Stimulated activated CD8-positive, alpha-beta memory T cell treated with anti-CD3 and anti-CD28 coated beads, Interleukin-7, amount 100 ng/mL, for 4 hours (primary cell): ENCODE measurements around the gene EIF4G3.
"Not testable (repeated sequence)": the region's sequence is repeated elsewhere in the genome, so short reads cannot be mapped to it uniquely, and the experiment has no call there.

Experiments
- DNase-seq, 2 donors: peaks; one replicate each; pipeline ENCODE4 v3.0.0-alpha.2; 2020; ENCODE audit warnings: low read depth in 2 of 2

EIF4G3 gene

DNA sequence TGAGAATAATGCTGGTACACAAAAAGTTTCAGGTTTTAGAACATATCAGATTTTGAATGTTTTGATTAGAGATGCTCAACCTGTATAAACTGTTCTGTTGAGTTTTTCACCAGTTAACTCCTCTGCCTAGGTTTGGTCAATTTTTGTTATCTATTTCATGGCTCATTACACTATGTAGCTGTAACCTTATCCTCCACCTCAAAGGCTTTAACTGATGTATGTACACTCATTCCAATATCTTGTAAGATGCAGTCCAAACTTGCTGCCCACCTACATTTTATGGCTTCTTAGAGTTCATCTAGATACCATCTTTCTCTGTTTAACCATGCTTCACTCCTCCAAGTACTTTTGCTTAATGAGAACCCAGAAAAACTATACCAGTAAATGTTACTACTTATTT is 107.8 kb downstream of the EIF4G3 start:
- DNase-seq, result no peak

DNA sequence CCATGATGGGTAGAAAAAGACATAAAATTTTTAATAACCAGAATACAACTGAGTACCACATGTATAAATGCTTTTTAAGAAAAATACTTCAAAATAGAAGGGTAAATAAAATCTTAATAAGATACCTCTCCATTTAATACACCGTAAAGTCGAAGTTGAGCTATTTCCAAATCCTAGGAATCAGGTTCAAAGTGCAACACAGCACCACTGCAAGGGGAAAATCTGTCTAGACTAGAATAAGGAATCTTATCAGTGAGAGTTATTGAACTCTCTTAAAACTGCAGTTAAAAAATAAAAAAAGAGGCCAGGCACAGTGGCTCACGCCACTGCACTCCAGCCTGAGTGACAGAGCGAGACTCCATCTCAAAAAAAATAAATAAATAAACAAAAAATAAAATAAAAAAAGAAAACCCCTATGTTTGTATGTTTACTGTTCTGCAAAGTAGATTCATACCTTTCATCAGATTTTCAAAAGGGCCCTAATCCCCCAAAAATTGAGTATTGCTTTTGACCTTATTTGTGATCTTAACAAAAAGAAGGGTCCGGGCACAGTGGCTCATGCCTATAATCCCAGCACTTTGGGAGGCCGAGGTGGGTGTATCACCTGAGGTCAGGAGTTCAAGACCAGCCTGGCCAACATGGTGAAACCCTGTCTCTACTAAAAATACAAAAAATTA is 109.0 kb downstream of the EIF4G3 start:
- no peak for DNase-seq

DNA sequence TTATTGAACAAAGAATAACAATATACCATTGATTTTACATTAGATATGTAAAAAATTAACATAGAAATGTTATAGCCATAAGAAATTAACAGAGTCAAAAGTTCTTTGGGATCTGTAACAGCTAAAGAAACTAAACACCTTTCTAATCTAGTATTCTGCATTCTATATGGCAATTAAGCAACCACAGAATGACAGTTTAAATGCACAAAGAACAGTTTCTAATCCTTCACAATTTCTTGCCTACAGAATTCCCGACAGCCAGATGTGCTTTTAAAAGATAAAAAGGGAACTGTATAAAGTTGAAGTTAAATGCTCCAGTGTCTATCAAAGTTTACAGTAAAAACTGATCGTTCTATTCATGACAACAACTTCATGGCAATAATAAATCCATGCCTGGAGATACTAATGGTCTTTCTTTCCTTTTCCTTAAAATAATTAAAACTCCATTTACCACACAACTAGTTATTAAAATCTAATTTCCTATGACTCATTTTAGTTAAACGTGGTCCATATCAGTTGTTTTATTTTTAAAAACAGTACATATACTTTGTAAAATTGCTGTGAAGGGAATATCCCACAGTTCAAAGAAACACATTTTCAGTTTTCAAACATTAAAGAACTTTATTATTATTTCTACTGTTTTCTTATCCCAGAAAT is 110.2 kb downstream of the EIF4G3 start:
- DNase-seq, result no peak

DNA sequence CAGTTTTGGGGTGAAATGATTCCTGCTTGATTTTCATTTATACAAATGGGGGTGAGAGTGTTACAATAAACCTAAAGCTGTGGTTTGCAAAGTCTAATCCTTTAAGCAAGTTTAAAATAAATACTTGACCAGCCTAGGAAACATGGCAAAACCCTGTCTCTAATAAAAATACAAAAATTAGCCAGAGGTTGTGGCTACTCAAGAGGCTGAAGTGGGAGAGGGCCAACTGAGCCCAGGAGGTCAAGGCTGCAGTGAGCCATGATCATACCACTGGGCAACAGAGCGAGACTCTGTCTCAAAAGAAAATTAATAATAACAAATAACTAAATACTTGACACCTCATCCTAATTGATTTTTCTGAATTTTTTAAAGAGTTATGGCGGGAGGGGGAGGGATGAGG is 110.8 kb downstream of the EIF4G3 start:
- no peak for DNase-seq

DNA sequence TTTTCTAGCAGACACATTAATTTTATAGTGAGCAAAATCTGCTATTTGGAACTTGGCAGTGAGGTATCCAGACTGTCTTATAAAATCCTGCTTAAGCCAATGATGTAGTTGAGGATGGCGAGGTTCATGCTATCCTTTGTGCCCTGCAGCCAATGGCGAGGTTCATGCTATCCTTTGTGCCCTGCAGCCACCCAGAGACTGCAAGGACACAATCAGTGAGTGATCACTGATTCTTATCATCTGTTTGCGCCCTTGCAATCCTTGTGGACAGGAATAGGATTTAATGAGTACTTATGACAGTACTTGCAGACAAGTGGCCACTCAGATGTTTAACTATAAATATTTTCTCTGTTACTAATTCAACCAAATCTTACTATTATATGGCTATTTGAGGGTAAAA is 112.6 kb downstream of the EIF4G3 start:
- DNase-seq, result no peak

DNA sequence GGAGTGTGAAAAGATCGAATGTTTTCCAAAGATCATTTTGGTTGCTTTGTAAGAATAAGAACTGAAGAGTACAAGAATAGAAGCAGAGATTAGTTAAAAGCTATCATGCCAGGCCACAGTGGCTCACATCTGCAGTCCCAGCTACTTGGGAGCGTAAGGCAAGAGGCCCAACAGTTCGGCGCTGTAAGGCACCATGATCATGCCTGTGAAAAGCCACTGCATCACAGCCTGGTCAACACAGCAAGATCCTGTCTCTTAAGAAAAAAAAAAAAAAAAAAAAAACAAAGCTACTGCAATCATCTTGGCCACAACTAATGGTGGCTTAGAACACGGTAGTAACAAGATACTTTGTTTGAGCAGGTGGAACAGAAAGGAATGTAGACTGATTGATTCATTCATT is 116.2 kb downstream of the EIF4G3 start:
- DNase-seq, result no peak

DNA sequence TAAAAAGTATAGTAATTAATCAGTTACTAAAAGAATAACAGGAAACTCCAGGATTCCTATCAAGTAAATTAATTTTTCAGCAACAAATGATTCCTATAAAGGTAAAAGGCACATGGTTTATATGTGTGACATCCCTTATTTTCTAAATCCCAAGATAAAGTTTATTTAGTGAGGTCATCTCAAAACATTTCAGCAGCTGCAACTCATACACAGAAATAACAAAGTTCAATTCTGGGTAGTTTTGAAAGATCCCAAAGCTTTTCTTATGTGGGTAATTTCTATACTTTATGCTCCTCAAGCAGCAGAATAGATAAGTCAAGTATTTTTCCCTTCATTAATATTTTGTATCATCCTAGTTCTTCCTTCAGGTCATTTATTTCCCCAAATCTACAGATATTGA is 117.7 kb downstream of the EIF4G3 start:
- no peak for DNase-seq

DNA sequence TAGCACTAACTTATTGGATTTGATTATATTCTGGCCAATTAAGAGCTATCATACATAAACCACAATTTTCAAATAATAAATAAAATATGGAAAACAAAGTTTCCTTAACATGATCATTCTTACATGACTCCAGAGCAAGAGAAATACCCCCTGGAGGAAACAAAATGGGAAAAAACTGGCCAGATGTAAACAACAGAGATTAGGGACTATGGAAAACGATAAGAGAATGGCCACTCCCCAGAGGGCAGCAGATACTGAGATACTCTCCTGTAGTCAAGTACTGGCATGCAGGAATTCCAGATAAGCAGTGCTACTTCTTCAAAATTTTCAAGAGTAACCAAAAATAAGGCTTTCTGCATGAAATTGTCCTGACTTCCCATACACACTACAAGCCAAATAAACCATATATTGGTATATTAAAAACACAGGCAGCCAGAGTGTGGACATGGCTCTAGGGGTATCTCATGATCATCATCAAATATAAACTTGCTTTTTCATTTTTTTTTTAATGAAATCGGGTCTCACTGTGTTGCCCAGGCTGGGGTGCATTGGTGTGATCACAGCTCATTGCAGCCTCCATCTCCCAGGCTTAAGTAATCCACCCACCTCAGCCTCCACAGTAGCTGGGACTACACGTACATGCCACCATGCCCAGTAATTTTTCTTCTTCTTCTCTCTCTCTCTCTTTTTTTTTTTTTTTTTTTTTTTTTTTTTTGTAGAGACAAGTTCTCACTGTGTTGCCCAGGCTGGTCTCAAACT is 118.5 kb downstream of the EIF4G3 start:
- no peak for DNase-seq

DNA sequence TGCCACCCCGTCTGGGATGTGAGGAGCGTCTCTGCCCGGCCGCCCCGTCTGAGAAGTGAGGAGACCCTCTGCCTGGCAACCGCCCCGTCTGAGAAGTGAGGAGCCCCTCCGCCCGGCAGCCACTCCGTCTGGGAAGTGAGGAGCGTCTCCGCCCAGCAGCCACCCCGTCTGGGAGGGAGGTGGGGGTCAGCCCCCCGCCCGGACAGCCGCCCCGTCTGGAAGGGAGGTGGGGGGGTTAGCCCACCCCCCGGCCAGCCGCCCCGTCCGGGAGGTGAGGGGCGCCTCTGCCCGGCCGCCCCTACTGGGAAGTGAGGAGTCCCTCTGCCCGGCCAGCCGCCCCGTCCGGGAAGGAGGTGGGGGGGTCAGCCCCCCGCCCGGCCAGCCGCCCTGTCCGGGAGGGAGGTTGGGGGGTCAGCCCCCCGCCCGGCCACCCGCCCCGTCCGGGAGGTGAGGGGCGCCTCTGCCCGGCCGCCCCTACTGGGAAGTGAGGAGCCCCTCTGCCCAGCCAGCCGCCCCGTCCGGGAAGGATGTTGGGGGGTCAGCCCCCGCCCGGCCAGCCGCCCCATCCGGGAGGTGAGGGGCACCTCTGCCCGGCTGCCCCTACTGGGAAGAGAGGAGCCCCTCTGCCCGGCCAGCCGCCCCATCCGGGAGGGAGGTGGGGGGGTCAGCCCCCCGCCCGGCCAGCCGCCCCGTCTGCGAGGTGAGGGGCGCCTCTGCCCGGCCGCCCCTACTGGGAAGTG is 123.3 kb downstream of the EIF4G3 start:
- not testable (repeated sequence) for DNase-seq

DNA sequence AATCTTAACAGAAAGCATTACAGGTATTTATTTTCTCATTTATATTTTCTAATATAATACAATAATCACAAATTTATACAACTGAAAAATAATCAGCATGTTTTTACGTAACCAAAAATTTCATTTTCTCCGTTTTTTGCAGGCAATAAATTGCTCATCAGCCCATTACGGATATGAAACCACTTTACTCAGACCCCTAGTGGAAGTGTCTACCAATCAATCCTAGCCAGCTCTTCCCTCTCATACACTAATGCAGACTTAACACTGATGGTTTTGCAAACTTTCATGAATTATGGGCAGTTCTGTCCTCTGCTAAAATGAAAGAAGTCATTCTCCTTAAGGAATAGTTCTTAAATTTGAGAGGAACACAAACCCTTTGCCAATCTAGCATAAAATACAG is 124.7 kb downstream of the EIF4G3 start:
- DNase-seq, result no peak

DNA sequence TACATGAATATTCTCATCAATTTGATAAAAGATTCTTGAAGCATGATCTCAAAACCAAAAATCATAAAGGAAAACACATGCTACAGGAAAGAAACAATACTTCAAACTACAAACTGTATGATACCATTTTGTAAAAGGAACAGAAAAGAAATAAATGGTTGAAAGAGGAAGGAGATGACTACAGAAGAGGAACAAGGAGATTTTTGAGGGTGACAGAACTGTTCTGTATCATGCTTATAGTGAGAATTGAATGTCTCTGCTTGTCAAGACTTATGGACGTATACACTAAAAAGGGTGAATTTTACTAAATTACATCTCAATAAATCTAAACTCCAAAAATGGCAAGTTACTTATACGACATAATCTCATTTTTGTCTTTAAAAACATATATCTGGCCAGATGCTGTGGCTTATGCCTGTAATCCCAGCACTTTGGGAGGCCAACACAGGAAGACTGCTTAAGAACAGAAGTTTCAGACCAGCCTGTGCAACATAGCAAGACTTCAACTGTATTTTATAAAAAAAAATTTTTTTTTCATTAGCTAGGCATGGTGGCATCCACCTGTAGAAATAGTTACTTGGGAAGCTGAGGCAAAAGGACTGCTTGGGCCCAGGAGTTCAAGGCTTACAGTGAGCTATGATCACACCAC is 125.4 kb downstream of the EIF4G3 start:
- DNase-seq, result no peak

DNA sequence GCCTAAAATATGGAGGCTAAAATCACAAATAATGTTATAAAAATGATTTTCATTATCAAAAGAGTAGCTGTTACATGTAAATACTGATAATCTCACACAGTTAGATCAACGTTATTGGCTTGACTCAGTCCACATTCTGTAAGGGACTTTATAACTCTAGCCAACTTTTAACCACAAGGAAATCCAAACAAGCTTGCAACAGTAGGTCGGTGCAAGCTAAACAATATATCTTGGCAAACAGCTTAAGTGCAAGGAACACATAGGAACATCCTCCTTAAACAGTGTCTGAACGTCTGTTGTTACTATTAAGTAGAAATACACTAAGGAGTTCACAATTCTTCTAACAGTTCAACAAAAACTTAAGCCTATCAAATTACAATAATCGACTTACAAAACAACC is 126.7 kb downstream of the EIF4G3 start:
- no peak for DNase-seq

DNA sequence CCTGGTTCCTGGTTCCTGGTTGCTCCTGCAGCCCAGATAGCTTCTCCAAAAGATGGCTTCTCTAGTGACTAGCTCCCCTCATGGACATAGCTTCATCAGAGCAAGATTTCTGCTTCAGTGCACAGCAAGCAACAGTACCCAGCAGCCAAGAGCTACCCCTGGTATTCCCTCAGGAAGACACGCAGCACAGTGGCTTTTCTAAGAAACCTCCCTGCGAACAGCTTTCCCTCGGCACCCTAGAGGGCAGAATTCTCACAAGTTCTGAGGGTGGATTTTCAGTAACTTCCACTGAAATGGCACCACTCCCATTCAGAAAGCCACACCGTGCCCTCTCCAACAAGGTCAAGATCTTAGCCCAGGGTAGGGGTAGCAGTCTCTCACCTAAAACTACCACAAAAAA is 128.2 kb downstream of the EIF4G3 start:
- no peak for DNase-seq

DNA sequence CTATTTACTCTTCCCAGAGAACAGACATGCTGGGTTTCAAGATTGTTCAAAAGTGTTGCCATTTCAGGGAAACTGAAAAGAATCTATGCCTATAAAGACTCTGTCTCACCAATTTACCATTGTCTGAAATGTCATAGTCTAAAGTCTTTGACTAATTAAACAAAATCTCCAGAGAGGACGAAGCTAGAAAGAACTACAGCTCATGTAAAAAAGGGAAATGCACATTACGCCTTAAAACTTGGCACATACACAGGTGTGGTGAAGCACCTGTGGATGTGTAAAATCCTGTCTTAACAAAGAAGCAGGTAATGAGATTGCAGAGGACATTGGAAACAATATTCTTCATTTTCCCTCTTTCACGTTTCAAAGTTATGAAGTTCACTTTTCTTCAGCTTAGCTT is 130.6 kb downstream of the EIF4G3 start:
- DNase-seq, result no peak

DNA sequence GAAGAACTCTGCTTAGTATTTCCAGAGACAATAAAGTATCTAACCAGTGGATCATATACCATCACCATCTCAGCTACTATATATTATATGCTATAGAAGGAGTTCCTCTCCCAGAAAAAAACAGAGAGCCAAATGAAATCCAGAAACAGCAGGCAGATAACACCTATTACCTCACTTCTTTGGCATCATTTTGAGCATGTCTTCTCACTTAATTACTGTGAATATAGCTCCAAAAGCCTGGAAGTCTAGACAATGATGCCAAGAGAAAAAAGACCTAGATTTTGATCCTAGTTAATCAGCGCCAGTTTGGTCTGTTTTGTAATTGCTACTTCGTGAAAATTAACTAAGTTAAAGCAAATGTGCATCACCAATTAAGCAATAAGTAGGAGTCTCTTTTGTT is 131.3 kb downstream of the EIF4G3 start:
- no peak for DNase-seq

DNA sequence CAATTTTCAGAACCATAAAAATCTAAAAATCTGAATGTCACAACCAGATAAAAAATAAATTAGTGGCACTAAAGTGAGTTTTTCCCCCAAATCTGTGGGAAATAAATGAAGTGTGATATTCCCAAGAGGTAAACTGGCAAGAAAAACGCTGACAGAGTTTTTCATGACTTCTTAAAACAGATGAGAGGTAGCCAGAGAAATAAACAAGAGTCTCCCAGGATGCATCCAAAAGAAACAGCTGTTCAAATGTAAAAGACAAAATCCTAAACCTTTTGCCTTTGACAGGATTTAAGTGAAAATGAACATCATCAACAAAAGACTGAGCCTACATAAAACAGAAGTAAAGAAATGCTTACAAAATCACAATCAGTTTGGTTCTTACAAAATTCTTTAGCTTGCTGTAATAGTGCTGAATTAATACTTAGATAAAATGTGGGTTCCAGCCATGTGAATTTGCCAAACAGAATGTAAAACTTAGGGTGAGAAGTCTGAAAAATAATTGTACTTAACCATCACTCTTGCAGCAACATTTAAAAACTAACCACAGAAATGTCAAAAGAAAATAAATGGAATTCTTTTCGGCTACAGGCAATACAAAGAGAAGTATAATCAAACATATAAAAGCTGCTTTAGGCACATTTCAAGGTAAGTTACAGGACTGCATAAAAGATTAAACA is 133.6 kb downstream of the EIF4G3 start:
- no peak for DNase-seq

DNA sequence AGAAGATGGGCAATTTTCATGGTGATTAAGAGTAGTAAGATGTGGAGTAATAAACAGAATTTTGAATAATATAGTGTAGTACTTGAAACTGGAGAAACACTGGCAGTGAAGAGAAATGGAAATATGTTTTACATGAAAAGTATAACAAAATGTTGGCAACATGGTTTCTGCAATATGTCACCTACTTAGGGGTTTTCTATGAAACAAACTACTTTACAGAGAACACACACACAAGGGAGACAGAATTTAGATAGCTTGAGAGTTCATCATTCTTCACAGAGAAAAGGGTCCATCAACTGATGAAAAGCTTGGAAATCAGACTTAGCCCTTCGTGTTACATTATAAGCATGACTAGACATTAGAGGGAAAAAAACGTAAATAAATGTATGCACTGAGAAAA is 135.2 kb downstream of the EIF4G3 start:
- DNase-seq, result no peak

DNA sequence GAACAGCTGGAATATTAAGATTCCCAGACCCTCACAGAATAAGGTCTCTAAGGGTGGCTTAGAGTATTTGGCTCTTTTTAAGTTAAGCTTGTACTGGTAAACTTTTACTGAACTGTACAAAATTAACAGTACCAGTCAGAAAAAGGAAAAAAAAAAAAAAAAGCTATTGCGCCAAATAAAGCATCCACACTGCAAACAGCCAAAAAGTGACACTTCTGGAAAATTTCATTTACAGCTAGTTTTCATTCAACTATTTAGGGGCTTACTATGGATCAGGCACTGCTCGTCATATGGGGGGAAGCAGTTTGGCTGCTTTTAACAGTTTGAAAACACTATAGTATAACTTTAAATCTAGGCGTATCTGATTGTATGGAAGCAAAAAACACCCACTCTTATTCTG is 139.6 kb downstream of the EIF4G3 start:
- no peak for DNase-seq

DNA sequence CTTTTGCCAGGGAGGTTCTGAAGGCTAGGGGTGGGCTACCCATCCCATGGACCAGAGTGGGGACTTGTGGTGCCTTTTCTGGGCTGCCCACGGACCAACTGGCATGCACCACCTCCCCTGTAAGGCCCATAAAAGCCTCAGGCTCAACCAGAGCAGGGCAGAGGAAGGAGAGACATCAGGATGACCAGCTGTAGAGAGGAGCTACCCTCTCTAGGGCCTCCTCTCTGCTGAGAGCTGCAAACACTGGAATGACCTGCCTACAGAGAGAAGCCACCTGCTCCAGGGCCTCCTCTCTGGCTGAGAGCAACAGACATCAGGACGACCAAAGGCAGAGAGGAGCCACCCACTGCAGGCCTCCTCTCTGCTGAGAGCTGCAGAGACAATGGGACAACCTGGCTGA is 140.9 kb downstream of the EIF4G3 start:
- no peak for DNase-seq

DNA sequence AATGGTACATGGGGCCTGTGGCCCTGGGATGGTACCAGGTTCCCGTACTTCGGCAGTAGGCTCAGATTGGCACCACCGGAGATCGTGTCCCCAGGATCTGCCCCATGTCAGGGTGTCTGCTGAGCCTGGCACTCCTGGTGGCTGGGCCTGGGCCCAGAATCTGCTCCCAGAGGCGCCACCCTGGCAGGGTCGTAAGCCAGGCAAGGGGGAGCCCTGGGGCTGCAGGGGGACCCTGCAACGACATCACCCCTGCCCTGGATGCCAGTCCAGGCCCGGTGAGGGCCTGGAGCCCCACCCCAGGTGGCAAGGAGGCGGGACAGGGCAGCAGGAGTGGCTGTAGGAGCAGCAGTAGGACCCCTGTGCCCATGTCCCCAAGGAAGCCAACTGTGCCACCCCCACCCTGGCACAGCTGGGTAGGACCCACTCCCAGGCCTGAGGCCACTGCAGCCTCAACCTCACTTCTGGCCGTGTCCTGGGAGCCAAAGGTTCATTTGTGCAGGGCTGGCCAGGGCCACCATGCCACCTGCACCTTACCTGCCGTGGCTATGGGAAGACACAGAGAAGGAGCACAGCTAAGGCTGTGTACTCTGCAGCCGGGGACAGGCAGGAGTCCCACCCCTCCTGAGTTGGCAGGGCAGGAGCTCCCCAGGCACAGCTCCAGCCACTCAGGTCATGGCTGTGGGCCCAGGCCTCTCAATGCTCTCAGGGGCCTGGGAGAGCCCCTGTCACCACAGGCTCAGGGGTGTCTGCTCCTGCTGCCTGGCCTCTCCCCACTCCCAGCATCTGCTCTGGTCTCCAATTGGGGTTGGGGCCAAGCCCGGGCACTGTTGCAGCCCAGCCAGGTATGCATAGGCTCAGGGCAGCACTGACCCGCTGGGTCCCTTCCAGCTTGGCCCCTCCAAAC is 141.7 kb downstream of the EIF4G3 start:
- DNase-seq, result no peak
